Panc1 (cell line): ENCODE results near the gene ENPP3. TPM values are rescaled to one million over a fixed set of nuclear protein-coding genes. Genes with fewer than 3 reads are reported as not detected.

Source experiments
- ATAC-seq: fragments of 200-7000 bp; cut with Tn5 transposase; 2 replicates; pipeline ENCODE4 v1.9.1; 2020; ENCODE audit warnings: mild to moderate bottlenecking, moderate library complexity
- BruUV-seq: library from RNA; stranded (reverse); fragments of 400-500 nt; replicated peaks from 2 replicates; lab custom pipeline; 2021; lab: Mats Ljungman, UMichigan
- CTCF ChIA-PET: fragments of 300-600 bp; sonication (Branson Sonifier 250); formaldehyde crosslinking; loops from one replicate; lab custom pipeline; 2022; ENCODE audit warnings: antibody characterized with exemption; lab: Charles Lee
- POLR2A ChIA-PET: fragments of 300-600 bp; sonication (Branson Sonifier 250); formaldehyde crosslinking; loops from one replicate; lab custom pipeline; 2022; ENCODE audit warnings: antibody characterized with exemption; lab: Charles Lee
- DNase-seq: peaks from one replicate; pipeline ENCODE4 v3.0.0-alpha.2; 2010; ENCODE audit warnings: low read depth, low spot score
- H3K27ac ChIP-seq: 2 replicates; pipeline ENCODE4 v1.5.1; 2011; ENCODE audit warnings: mild to moderate bottlenecking, low read length, inconsistent platforms
- H3K27me3 ChIP-seq: fragments of 200-500 bp; sonication (Bioruptor generic); 2 replicates; pipeline ENCODE4 v1.6.0; 2014; ENCODE audit warnings: low read length, inconsistent platforms; ENCODE audit not compliant: control insufficient read depth, insufficient read depth
- H3K36me3 ChIP-seq: fragments of 200-500 bp; sonication (Bioruptor generic); 2 replicates; pipeline ENCODE4 v1.5.1; 2014; ENCODE audit warnings: inconsistent platforms, mild to moderate bottlenecking, low read length, moderate library complexity; ENCODE audit not compliant: control insufficient read depth, insufficient read depth
- H3K4me1 ChIP-seq: 2 replicates; pipeline ENCODE4 v1.5.1; 2011; ENCODE audit warnings: inconsistent platforms, mild to moderate bottlenecking, low read length, moderate library complexity; ENCODE audit not compliant: control insufficient read depth, insufficient read depth
- H3K4me3 ChIP-seq, 2 experiments: 2 replicates each; pipeline ENCODE4 v1.5.1; 2011 to 2012; ENCODE audit warnings: low read depth in 2 of 2, low read length in 2 of 2, mild to moderate bottlenecking in 2 of 2, inconsistent platforms in 1 of 2, moderate library complexity in 1 of 2
- H3K9me3 ChIP-seq: fragments of 200-500 bp; sonication (Bioruptor generic); 2 replicates; pipeline ENCODE4 v1.5.1; 2014; ENCODE audit warnings: low read depth, mild to moderate bottlenecking, inconsistent platforms, low read length, moderate library complexity; ENCODE audit not compliant: control insufficient read depth, insufficient read depth
- POLR2AphosphoS5 ChIP-seq: IDR thresholded peaks from 2 replicates; pipeline ENCODE4 v1.6.1; 2012; ENCODE audit warnings: mild to moderate bottlenecking, low read depth, low read length, moderate library complexity
- REST ChIP-seq, 2 experiments: IDR thresholded peaks; 2 replicates each; pipeline ENCODE4 v1.6.1; 2011 to 2012; ENCODE audit warnings: low read depth in 2 of 2, control low read depth in 1 of 2, low read length in 1 of 2, mild to moderate bottlenecking in 1 of 2, moderate library complexity in 1 of 2; ENCODE audit not compliant: insufficient read depth in 1 of 2
- SIN3A ChIP-seq: IDR thresholded peaks from 2 replicates; pipeline ENCODE4 v1.6.1; 2012; ENCODE audit warnings: low read depth, mild to moderate bottlenecking, low read length, moderate library complexity, borderline replicate concordance; ENCODE audit not compliant: insufficient read depth
- TCF7L2 ChIP-seq: IDR thresholded peaks from 2 replicates; pipeline ENCODE4 v1.6.1; 2011; ENCODE audit warnings: mild to moderate bottlenecking, low read depth, low read length, inconsistent platforms
- in situ Hi-C: cut with HindIII; loops from 2 replicates; pipeline ENCODE4 v1.10.0; 2016; ENCODE audit warnings: low sequenced_read_pairs, low pct_unique_long_range_greater_than_20kb
- intact Hi-C: fragments of 100-400 bp; cut with micrococcal nuclease; formaldehyde crosslinking; loops from one replicate; pipeline ENCODE4 v1.10.0; 2022; ENCODE audit not compliant: unreplicated experiment
- total RNA-seq: library from RNA; stranded (reverse); gene quantifications from one replicate; pipeline ENCODE4 v1.2.1, GENCODE V29; 2021; ENCODE audit not compliant: unreplicated experiment
- TF ChIP-seq, protein P1 (sequence below): fragments of 450-650 bp; IDR thresholded peaks from 2 replicates; pipeline ENCODE4 v1.5.1; 2017; ENCODE audit warnings: mild to moderate bottlenecking

ENPP3 gene
- total RNA-seq, 1 experiment from 2014 or later = not detected

DNA sequence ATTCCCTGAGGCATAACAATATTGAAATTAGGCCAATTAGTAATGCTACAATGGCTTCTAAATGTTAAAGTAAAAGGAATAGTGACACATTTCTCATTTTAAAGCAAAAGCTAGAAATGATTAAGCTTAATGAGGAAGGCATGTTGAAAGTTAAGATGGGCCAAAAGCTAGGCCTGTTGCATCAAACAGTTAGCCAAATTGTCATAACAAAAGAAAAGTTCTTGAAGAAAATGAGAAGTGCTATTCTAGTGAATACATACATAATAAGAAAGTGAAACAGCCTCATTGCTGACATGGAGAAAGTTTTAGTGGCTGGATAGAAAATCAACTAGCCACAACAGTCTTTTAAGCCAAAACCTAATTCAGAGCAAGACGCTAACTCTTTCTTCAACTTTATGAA lies 51.2 kb downstream of the ENPP3 start:
- DNase-seq = no peak
- in situ Hi-C loops (no loop called here), intact Hi-C loops (no loop called here)
- BruUV-seq = no TSS peak
- Histone ChIP-seq H3K27me3 (no peaks in the 10 kb centered on the region), H3K9me3 (no peaks in the 10 kb centered on the region), H3K4me1 (no peaks in the 10 kb centered on the region), H3K4me3 (no peak overlapping the region), H3K36me3 (no peaks in the 10 kb centered on the region), H3K27ac (no peak overlapping the region)
- no peak for TF ChIP-seq REST (IDR thresholded peaks at IDR 0.05; ENCODE audit: insufficient read depth in 1 of 2, low read depth in 2 of 2, low read length in 1 of 2)
- TF ChIP-seq SIN3A = no peak
- TF ChIP-seq, protein P1, sequence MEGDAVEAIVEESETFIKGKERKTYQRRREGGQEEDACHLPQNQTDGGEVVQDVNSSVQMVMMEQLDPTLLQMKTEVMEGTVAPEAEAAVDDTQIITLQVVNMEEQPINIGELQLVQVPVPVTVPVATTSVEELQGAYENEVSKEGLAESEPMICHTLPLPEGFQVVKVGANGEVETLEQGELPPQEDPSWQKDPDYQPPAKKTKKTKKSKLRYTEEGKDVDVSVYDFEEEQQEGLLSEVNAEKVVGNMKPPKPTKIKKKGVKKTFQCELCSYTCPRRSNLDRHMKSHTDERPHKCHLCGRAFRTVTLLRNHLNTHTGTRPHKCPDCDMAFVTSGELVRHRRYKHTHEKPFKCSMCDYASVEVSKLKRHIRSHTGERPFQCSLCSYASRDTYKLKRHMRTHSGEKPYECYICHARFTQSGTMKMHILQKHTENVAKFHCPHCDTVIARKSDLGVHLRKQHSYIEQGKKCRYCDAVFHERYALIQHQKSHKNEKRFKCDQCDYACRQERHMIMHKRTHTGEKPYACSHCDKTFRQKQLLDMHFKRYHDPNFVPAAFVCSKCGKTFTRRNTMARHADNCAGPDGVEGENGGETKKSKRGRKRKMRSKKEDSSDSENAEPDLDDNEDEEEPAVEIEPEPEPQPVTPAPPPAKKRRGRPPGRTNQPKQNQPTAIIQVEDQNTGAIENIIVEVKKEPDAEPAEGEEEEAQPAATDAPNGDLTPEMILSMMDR = no peak
- no peak for TF ChIP-seq POLR2AphosphoS5
- TF ChIP-seq TCF7L2 = no peak
- ATAC-seq = no peak
- POLR2A ChIA-PET = no interaction called here
- CTCF ChIA-PET = no interaction called here

DNA sequence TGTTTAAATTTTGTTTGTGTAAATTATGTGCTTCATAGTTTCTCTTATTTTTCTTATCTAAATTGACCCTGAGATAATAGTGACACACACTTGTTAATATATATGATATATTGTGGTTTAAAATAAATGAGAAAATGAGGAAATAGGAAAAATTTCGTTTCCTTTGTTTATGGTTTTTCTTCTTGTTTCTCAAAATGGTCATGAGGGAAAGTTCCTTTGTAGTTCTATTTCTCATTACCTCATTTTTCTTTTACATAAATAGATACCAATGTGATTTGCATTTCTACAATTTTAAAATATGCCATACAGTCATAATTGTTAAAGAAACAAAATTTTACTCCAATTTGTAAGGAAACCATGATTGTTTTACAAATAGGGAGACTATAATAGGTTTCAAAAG lies 54.9 kb downstream of the ENPP3 start:
- in situ Hi-C loops = no loop called here
- TF ChIP-seq POLR2AphosphoS5 (no peak), TCF7L2 (no peak), SIN3A (no peak), REST (IDR thresholded peaks at IDR 0.05; ENCODE audit: insufficient read depth in 1 of 2, low read depth in 2 of 2, low read length in 1 of 2) (no peak)
- TF ChIP-seq, protein P1 = no peak
- Histone ChIP-seq H3K9me3 (no peaks in the 10 kb centered on the region), H3K4me3 (no peak overlapping the region), H3K27me3 (no peaks in the 10 kb centered on the region), H3K4me1 (no peaks in the 10 kb centered on the region), H3K36me3 (no peaks in the 10 kb centered on the region), H3K27ac (no peak overlapping the region)
- intact Hi-C loops = loop anchor here (10.0 kb wide), 1 partner anchor 113 kb away; the partner anchor contains the start of gene ENPP1
- CTCF ChIA-PET = no interaction called here
- DNase-seq = no peak
- POLR2A ChIA-PET = no interaction called here
- no peak for ATAC-seq
- BruUV-seq = no TSS peak
